ENCODE results near the gene PDZD8.
"Not testable (repeated sequence)": the region's sequence is repeated elsewhere in the genome, so short reads cannot be mapped to it uniquely, and the experiment has no call there.

Gene PDZD8

GRCh38 chr10:117242463-117242832, 132.8 kb downstream of the PDZD8 start:
- H3K4me3 ChIP-seq (ENCODE audit: low read depth, low read length) = no peak overlapping the region
- DNase-seq (ENCODE audit: low read depth) = no peak
- TF ChIP-seq, protein P1, sequence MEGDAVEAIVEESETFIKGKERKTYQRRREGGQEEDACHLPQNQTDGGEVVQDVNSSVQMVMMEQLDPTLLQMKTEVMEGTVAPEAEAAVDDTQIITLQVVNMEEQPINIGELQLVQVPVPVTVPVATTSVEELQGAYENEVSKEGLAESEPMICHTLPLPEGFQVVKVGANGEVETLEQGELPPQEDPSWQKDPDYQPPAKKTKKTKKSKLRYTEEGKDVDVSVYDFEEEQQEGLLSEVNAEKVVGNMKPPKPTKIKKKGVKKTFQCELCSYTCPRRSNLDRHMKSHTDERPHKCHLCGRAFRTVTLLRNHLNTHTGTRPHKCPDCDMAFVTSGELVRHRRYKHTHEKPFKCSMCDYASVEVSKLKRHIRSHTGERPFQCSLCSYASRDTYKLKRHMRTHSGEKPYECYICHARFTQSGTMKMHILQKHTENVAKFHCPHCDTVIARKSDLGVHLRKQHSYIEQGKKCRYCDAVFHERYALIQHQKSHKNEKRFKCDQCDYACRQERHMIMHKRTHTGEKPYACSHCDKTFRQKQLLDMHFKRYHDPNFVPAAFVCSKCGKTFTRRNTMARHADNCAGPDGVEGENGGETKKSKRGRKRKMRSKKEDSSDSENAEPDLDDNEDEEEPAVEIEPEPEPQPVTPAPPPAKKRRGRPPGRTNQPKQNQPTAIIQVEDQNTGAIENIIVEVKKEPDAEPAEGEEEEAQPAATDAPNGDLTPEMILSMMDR (IDR thresholded peaks at IDR 0.05; ENCODE audit: low read depth, low read length, missing control alignments) = no peak

DNA sequence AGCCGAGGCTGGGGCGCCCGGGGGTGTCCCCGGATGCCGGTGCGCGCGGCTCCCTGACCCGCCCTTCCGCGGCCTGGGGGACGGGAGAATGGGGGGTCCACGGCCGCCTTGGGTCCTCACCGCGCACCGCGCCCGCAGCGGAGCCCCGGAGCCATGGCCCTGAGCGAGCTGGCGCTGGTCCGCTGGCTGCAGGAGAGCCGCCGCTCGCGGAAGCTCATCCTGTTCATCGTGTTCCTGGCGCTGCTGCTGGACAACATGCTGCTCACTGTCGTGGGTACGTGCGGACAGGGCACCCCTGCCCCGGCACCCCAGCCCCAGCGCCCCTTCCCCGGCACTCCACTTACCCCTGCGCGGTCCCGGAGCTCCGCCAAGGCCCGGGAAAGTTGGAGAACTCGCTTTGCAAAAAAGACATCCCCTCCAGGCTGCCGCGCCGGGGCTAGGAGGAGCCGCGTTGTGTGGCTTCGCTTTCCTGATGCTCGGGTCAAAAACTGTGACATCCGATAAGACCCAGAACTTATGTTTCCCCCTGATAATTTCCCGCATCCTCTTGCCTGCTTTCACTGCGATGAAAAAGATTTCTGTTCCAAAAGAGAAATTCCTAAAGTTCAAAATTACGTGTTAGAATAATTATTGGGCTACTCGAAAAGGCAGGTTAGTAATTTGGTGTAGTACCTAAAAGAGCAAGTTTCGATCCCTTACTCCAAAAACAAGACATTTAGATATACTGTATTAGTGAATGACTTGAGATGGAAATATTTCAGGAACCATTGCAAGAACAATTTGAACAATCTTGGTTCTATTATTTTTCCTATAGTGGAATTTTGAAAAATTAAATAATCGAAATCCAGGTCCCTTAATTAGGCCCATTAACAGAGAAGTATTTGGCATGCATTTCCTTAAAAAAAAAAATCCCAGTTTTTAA, 133.4 kb downstream of the PDZD8 start:
- TF ChIP-seq, protein P1 (IDR thresholded peaks at IDR 0.05; ENCODE audit: low read depth, low read length, missing control alignments) = no peak
- H3K4me3 ChIP-seq (ENCODE audit: low read depth, low read length) = no peak overlapping the region
- DNase-seq (ENCODE audit: low read depth) = no peak

GRCh38 chr10:117240621-117241529, 134.4 kb downstream of the PDZD8 start, which contains the start of gene SLC18A2:
Gene SLC18A2, plus strand, starts transcription at chr10:117241114. Its CDS starts 580 bp downstream, at chr10:117241694.
- H3K4me3 ChIP-seq (ENCODE audit: low read depth, low read length) = no peak within 1 kb of the TSS
- DNase-seq (ENCODE audit: low read depth) = no peak
- TF ChIP-seq, protein P1 (IDR thresholded peaks at IDR 0.05; ENCODE audit: low read depth, low read length, missing control alignments) = no peak

DNA sequence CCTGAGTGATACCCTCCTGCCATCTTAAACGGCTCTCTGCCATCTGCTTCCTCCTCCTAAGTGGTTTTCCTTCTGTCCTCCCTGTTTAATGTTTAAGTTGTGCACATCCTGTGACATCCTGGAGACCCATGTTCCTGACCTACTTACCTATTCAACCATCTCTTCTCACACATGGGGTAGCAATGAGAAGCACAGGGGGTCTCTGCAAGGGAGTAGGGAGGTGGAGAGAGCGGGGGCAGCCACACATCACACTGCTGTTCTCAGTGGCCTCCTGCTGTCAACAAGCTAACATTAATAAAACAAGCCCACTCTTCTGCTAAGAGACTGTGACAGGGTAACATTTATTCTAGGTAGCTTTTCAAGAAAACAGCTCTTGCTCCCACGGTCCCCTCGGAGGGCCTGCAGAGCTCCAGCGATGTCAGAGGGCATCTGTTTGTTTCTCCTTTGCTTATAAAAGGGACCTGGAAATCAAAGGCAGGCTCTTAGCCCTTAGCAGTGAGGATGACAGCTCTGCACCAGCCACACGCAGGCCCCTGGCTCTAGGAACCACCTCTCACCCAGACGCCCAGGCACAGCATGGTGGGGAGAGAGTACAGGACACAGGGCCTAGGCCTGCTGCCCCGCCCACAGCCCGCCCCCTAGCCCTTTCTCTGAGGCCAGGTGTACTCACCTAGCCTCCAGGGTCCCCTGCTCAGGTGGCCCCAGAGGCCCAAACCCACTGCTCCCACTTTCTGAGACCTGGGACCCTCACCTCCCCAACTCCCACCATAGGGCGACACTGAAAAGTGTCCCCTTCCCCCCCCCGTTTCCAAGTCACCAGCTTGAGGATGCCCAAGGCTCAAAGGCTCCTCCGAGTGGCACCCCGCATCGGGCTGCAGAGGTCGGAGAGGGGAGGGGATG, 135.3 kb downstream of the PDZD8 start:
- DNase-seq (ENCODE audit: low read depth) = no peak
- no peak overlapping the region for H3K4me3 ChIP-seq (ENCODE audit: low read depth, low read length)
- TF ChIP-seq, protein P1 (IDR thresholded peaks at IDR 0.05; ENCODE audit: low read depth, low read length, missing control alignments) = no peak

DNA sequence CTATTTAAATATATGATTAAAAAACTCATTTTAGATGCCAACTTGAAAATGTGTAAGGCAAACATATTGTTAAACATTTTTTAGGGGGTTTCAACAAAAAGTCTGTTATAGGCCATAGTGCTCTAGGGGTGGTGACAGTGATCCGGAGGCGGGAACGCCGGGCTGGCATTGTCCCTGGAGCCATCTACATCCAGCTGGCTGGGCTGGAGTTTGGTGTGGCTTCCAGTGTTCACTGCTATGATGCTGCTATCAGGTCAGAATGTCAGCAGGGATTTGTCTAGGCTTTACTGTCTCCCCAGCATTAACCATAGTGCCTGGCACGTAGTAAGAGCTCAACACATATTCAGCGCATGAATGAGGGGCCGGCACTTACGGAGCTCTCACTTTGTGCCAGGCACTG, 136.2 kb downstream of the PDZD8 start:
- no peak overlapping the region for H3K4me3 ChIP-seq (ENCODE audit: low read depth, low read length)
- TF ChIP-seq, protein P1 (IDR thresholded peaks at IDR 0.05; ENCODE audit: low read depth, low read length, missing control alignments) = no peak
- DNase-seq (ENCODE audit: low read depth) = no peak

DNA sequence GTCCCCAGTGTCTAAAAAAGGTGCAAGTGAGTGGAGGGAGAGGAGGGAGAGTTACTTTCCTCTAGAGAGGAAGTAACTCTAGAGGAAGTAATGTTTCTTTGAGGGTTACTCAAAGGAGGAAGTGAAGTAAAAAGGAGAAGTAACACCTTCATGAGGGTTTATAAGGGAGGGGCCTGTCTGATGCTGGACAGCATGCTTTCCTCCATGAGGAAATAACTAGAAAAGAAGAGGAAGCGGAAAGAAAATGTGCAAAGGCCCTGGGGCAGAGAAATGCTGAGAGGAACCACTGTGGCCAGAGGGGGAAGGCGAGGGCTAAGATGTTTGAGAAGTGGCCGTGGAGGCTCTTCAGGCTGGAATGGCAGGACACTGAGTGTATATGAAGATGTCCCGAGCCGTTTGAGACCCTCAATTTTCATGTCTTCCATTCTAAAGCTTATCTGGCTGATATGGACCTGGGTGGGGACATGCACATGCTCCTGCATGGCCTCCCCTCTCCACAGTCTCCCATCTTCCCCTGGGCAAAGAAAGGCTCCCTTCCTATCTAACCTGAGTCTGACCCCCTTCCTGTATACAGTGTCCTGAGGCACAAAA, 137.7 kb downstream of the PDZD8 start:
- TF ChIP-seq, protein P1 (IDR thresholded peaks at IDR 0.05; ENCODE audit: low read depth, low read length, missing control alignments) = no peak
- DNase-seq (ENCODE audit: low read depth) = no peak
- H3K4me3 ChIP-seq (ENCODE audit: low read depth, low read length) = no peak overlapping the region

DNA sequence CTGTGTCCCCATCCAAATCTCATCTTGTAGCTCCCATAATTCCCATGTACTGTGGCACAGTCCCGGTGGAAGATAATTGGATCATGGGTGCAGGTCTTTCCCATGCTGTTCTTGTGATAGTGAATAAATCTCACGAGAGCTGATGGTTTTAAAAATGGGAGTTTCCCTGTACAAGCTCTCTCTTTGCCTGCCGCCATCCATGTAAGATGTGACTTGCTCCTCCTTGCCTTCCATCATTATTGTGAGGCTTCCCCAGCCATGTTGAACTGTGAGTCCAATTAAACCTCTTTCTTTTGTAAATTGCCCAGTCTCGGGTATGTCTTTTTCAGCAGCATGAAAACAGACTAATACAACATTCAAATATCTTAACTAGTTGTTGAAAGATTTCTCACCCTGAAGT, 145.1 kb downstream of the PDZD8 start:
- not testable (repeated sequence) for H3K4me3 ChIP-seq (ENCODE audit: low read depth, low read length); DNase-seq (ENCODE audit: low read depth)
